ENCODE measurements around the gene OR9G1. TPM values are rescaled to one million over a fixed set of nuclear protein-coding genes. Genes with fewer than 3 reads are reported as not detected.
A peak's percentile ranks its signal among the peaks of the same experiment; 100 is the strongest.

Gene OR9G1
- total and polyA plus RNA-seq, 4 donors = not detected

DNA sequence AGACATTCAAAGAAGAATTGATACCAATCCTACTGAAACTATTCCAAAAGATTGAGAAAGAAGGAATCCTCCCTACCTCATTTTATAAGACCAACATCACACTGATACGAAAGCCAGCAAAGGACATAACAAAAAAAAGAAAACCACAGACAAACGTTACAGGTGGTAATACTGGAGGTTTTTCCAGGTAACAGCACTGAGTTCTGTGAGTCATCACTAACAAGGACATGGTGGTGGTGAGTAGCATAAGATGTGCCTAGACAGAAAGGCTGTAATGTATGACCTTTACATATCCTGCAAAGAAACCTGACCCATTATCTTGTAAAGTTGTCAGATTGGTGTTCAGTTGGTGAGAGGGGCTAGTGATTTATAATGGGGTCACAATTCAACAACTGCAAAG is 15.3 kb downstream of the OR9G1 start:
- H3K4me3 ChIP-seq = no peak overlapping the region
- DNase-seq (no peak), ATAC-seq (ENCODE audit: insufficient read depth, low FRiP score) (no peak)
- TF ChIP-seq, protein P1, sequence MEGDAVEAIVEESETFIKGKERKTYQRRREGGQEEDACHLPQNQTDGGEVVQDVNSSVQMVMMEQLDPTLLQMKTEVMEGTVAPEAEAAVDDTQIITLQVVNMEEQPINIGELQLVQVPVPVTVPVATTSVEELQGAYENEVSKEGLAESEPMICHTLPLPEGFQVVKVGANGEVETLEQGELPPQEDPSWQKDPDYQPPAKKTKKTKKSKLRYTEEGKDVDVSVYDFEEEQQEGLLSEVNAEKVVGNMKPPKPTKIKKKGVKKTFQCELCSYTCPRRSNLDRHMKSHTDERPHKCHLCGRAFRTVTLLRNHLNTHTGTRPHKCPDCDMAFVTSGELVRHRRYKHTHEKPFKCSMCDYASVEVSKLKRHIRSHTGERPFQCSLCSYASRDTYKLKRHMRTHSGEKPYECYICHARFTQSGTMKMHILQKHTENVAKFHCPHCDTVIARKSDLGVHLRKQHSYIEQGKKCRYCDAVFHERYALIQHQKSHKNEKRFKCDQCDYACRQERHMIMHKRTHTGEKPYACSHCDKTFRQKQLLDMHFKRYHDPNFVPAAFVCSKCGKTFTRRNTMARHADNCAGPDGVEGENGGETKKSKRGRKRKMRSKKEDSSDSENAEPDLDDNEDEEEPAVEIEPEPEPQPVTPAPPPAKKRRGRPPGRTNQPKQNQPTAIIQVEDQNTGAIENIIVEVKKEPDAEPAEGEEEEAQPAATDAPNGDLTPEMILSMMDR (IDR thresholded peaks at IDR 0.05; ENCODE audit: control extremely low read depth, extremely low read depth) = no peak
- no peak overlapping the region for H3K9ac ChIP-seq (ENCODE audit: insufficient read depth in 1 of 2, low read length in 2 of 2)
- no peaks in the 10 kb centered on the region for H3K27me3 ChIP-seq (ENCODE audit: control insufficient read depth in 3 of 3, insufficient read depth in 3 of 3, low read length in 2 of 3)
- WGBS, 2 donors = 69 to 74% methylated on average over 2 of the region's 2 CpGs
- H3K27ac ChIP-seq (ENCODE audit: low read depth in 1 of 2, low read length in 1 of 2) = no peak overlapping the region
- no peaks in the 10 kb centered on the region for H3K36me3 ChIP-seq (ENCODE audit: control insufficient read depth in 4 of 4, insufficient read depth in 4 of 4, low read length in 4 of 4)
- H3K9me3 ChIP-seq (ENCODE audit: control insufficient read depth in 4 of 4, insufficient read depth in 3 of 4, low read length in 3 of 4) = peaks cover 0 to 2% (median 0%) of the 10 kb centered on the region in 4 donors
- H3K4me1 ChIP-seq (ENCODE audit: control insufficient read depth in 5 of 5, insufficient read depth in 5 of 5, low read length in 5 of 5) = no peaks in the 10 kb centered on the region

DNA sequence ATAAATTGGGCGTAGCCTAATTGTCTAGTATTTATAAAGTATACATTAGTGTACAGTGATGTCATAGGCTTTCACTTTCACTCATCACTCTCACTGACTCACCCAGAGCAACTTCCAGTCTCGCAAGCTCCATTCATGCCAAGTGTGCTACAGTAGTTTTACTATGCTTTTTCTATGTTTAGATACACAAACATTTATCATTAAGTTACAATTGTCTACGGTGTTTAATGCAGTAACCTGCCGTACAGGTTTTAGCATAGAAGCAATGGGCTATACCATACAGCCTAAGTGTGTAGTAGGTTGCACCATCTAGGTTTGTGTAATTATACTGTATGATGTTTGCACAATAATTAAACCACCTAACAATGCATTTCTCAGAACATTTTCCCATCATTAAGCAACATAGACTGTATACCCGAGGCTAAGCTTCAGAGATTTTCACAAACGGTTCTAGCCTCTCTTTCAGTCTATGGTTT is 17.5 kb downstream of the OR9G1 start:
- TF ChIP-seq, protein P1 (IDR thresholded peaks at IDR 0.05; ENCODE audit: control extremely low read depth, extremely low read depth) = no peak
- ATAC-seq (ENCODE audit: insufficient read depth, low FRiP score) (no peak), DNase-seq (peak in 1 of 3 donors; percentile 9)
- H3K9me3 ChIP-seq (ENCODE audit: control insufficient read depth in 4 of 4, insufficient read depth in 3 of 4, low read length in 3 of 4) = peaks cover 0 to 2% (median 0%) of the 10 kb centered on the region in 4 donors
- H3K9ac ChIP-seq (ENCODE audit: insufficient read depth in 1 of 2, low read length in 2 of 2) = no peak overlapping the region
- no peak overlapping the region for H3K27ac ChIP-seq (ENCODE audit: low read depth in 1 of 2, low read length in 1 of 2)
- no peaks in the 10 kb centered on the region for H3K36me3 ChIP-seq (ENCODE audit: control insufficient read depth in 4 of 4, insufficient read depth in 4 of 4, low read length in 4 of 4)
- H3K27me3 ChIP-seq (ENCODE audit: control insufficient read depth in 3 of 3, insufficient read depth in 3 of 3, low read length in 2 of 3) = no peaks in the 10 kb centered on the region
- H3K4me1 ChIP-seq (ENCODE audit: control insufficient read depth in 5 of 5, insufficient read depth in 5 of 5, low read length in 5 of 5) = no peaks in the 10 kb centered on the region
- 74 to 83% methylated on average over 6 of the region's 6 CpGs for WGBS, 2 donors
- H3K4me3 ChIP-seq = no peak overlapping the region

DNA sequence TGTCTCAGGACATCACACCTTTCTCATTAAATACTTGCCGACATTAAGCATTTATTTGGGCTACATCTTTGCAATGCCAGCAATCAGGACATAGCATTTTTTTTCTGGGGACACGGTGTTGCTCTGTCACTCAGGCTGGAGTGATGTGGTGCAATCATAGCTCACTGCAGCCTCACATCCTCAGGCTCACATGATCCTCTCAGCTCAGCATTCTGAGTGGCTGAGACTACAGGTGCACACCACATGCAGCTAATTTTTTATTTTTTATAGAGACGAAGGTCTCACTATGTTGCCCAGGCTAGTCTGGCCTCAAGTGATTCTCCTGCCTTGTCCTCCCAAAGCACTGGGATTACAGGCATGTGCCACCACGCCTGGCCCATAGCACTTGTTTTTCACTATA is 21.6 kb downstream of the OR9G1 start:
- H3K4me3 ChIP-seq = no peak overlapping the region
- whole genome bisulfite sequencing, 2 donors = 68 to 70% methylated on average over 4 of the region's 4 CpGs
- no peak overlapping the region for H3K9ac ChIP-seq (ENCODE audit: insufficient read depth in 1 of 2, low read length in 2 of 2)
- TF ChIP-seq, protein P1 (IDR thresholded peaks at IDR 0.05; ENCODE audit: control extremely low read depth, extremely low read depth) = no peak
- ATAC-seq (ENCODE audit: insufficient read depth, low FRiP score) (no peak), DNase-seq (no peak)
- H3K9me3 ChIP-seq (ENCODE audit: control insufficient read depth in 4 of 4, insufficient read depth in 3 of 4, low read length in 3 of 4) = peaks cover 0 to 2% (median 0%) of the 10 kb centered on the region in 4 donors
- H3K27ac ChIP-seq (ENCODE audit: low read depth in 1 of 2, low read length in 1 of 2) = no peak overlapping the region
- no peaks in the 10 kb centered on the region for H3K27me3 ChIP-seq (ENCODE audit: control insufficient read depth in 3 of 3, insufficient read depth in 3 of 3, low read length in 2 of 3)
- H3K36me3 ChIP-seq (ENCODE audit: control insufficient read depth in 4 of 4, insufficient read depth in 4 of 4, low read length in 4 of 4) = no peaks in the 10 kb centered on the region
- H3K4me1 ChIP-seq (ENCODE audit: control insufficient read depth in 5 of 5, insufficient read depth in 5 of 5, low read length in 5 of 5) = no peaks in the 10 kb centered on the region

DNA sequence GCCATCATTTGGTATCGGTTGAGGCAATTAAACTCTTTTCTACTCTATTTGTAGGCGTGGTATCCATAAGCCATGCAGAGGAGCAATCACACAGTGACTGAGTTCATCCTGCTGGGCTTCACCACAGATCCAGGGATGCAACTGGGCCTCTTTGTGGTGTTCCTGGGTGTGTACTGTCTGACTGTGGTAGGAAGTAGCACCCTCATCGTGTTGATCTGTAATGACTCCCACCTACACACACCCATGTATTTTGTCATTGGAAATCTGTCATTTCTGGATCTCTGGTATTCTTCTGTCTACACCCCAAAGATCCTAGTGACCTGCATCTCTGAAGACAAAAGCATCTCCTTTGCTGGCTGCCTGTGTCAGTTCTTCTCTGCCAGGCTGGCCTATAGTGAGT is 41.2 kb downstream of the OR9G1 start:
- ATAC-seq (ENCODE audit: insufficient read depth, low FRiP score) (no peak), DNase-seq (no peak)
- Histone ChIP-seq H3K9ac (ENCODE audit: insufficient read depth in 1 of 2, low read length in 2 of 2) (no peak overlapping the region), H3K4me3 (no peak overlapping the region), H3K9me3 (ENCODE audit: control insufficient read depth in 4 of 4, insufficient read depth in 3 of 4, low read length in 3 of 4) (peaks cover 0 to 2% (median 0%) of the 10 kb centered on the region in 4 donors), H3K27ac (ENCODE audit: low read depth in 1 of 2, low read length in 1 of 2) (no peak overlapping the region), H3K27me3 (ENCODE audit: control insufficient read depth in 3 of 3, insufficient read depth in 3 of 3, low read length in 2 of 3) (no peaks in the 10 kb centered on the region), H3K4me1 (ENCODE audit: control insufficient read depth in 5 of 5, insufficient read depth in 5 of 5, low read length in 5 of 5) (no peaks in the 10 kb centered on the region), H3K36me3 (ENCODE audit: control insufficient read depth in 4 of 4, insufficient read depth in 4 of 4, low read length in 4 of 4) (no peaks in the 10 kb centered on the region)
- 84 to 91% methylated on average over 3 of the region's 3 CpGs for WGBS, 2 donors
- TF ChIP-seq, protein P1 (IDR thresholded peaks at IDR 0.05; ENCODE audit: control extremely low read depth, extremely low read depth) = no peak
